K562 (cell line): ENCODE measurements around the gene SNTG2.

Experiments
- CEBPB ChIP-seq: fragments of 450-650 bp; IDR thresholded peaks from 2 replicates; pipeline ENCODE4 v1.6.1; 2016; ENCODE audit warnings: missing genetic modification characterization, missing compliant biosample characterization
- CHD1 ChIP-seq: fragments of 200-600 bp; sonication (generic); IDR thresholded peaks from one replicate; pipeline ENCODE4 v1.6.1; 2012; ENCODE audit warnings: mild to moderate bottlenecking, moderate library complexity, low read length, inconsistent platforms
- DPF2 ChIP-seq: fragments of 450-650 bp; IDR thresholded peaks from 2 replicates; pipeline ENCODE4 v1.6.1; 2016
- ILK ChIP-seq: fragments of 450-650 bp; IDR thresholded peaks from 2 replicates; pipeline ENCODE4 v1.6.1; 2016; ENCODE audit warnings: missing genetic modification characterization, low read depth, mild to moderate bottlenecking, missing compliant biosample characterization, moderate library complexity, borderline replicate concordance
- MAFK ChIP-seq: IDR thresholded peaks from 2 replicates; pipeline ENCODE4 v1.6.1; 2011; ENCODE audit warnings: low read length, improper control_type of control experiment
- RHOXF2B ChIP-seq: fragments of 250-450 bp; sonication (Bioruptor Pico); conservative IDR thresholded peaks from 2 replicates; pipeline ENCODE4 v1.5.1; 2021
- USF1 ChIP-seq: sonication (generic); formaldehyde crosslinking; IDR thresholded peaks from 2 replicates; pipeline ENCODE4 v1.9.0; 2022; ENCODE audit warnings: mild to moderate bottlenecking, missing genetic modification reagents
- ZBTB2 ChIP-seq: fragments of 450-650 bp; IDR thresholded peaks from 2 replicates; pipeline ENCODE4 v1.6.1; 2016; ENCODE audit warnings: antibody characterized with exemption
- ZNF121 ChIP-seq: sonication (generic); formaldehyde crosslinking; conservative IDR thresholded peaks from 2 replicates; pipeline ENCODE4 v1.8.0; 2022; ENCODE audit warnings: missing genetic modification reagents
- TF ChIP-seq, protein P1 (sequence below): fragments of 250-450 bp; sonication (Bioruptor Pico); IDR thresholded peaks from 2 replicates; pipeline ENCODE4 v1.5.0; 2021; ENCODE audit warnings: mild to moderate bottlenecking, borderline replicate concordance

- no peak for TF ChIP-seq DPF2
- TF ChIP-seq CHD1: no peak
- no peak for TF ChIP-seq USF1 (CRISPR knock-in tag)
- no peak for TF ChIP-seq ZBTB2
- no peak for TF ChIP-seq CEBPB (tag)
- no peak for TF ChIP-seq ZNF121 (CRISPR knock-in tag)
- TF ChIP-seq RHOXF2B (CRISPR knock-in tag): no peak
- no peak for TF ChIP-seq MAFK
- TF ChIP-seq ILK (tag): no peak
- TF ChIP-seq, protein P1, sequence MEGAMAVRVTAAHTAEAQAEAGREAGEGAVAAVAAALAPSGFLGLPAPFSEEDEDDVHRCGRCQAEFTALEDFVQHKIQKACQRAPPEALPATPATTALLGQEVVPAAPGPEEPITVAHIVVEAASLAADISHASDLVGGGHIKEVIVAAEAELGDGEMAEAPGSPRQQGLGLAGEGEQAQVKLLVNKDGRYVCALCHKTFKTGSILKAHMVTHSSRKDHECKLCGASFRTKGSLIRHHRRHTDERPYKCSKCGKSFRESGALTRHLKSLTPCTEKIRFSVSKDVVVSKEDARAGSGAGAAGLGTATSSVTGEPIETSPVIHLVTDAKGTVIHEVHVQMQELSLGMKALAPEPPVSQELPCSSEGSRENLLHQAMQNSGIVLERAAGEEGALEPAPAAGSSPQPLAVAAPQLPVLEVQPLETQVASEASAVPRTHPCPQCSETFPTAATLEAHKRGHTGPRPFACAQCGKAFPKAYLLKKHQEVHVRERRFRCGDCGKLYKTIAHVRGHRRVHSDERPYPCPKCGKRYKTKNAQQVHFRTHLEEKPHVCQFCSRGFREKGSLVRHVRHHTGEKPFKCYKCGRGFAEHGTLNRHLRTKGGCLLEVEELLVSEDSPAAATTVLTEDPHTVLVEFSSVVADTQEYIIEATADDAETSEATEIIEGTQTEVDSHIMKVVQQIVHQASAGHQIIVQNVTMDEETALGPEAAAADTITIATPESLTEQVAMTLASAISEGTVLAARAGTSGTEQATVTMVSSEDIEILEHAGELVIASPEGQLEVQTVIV (CRISPR knock-in tag): no peak
These were observed 197.4 kb downstream of the SNTG2 start for GRCh38 chr2:1147873-1148612.
